ENCODE measurements around the gene FZD1. TPM values are rescaled to one million over a fixed set of nuclear protein-coding genes. Genes with fewer than 3 reads are reported as not detected.

The FZD1 gene
- polyA plus RNA-seq, 3 donors, result 3.6 to 10.1 (median 7.9) TPM

DNA sequence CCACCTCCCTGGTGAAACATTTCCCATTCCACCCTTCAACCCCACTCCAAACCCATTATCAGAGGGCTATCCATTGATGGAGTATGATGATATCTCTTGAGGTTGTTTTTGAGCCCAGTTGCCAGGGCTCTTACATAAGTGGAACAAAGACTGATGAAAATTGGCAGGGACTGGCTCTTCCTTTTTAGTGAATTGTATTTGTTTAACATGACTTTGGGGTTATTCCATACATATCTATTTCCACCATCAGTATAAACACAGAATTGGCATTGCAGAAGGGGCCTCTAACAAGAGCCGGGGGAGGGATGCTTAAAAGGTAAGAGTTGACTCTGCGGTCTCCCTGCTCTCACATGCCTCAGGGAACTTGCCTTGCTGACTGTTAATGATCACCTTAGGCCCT is 28.9 kb downstream of the FZD1 start:
- H3K36me3 ChIP-seq (replicated peaks in 1 of 2; ENCODE audit: control insufficient read depth in 1 of 2, insufficient read depth in 2 of 2, low read length in 2 of 2), result no peaks in the 10 kb centered on the region
- H3K27me3 ChIP-seq (ENCODE audit: control insufficient read depth in 2 of 2, insufficient read depth in 2 of 2, low read length in 2 of 2), result peaks cover 0 to 9% of the 10 kb centered on the region in 2 donors
- H3K27ac ChIP-seq (ENCODE audit: low read depth in 1 of 2, low read length in 2 of 2), result no peak overlapping the region
- TF ChIP-seq, protein P1, sequence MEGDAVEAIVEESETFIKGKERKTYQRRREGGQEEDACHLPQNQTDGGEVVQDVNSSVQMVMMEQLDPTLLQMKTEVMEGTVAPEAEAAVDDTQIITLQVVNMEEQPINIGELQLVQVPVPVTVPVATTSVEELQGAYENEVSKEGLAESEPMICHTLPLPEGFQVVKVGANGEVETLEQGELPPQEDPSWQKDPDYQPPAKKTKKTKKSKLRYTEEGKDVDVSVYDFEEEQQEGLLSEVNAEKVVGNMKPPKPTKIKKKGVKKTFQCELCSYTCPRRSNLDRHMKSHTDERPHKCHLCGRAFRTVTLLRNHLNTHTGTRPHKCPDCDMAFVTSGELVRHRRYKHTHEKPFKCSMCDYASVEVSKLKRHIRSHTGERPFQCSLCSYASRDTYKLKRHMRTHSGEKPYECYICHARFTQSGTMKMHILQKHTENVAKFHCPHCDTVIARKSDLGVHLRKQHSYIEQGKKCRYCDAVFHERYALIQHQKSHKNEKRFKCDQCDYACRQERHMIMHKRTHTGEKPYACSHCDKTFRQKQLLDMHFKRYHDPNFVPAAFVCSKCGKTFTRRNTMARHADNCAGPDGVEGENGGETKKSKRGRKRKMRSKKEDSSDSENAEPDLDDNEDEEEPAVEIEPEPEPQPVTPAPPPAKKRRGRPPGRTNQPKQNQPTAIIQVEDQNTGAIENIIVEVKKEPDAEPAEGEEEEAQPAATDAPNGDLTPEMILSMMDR (IDR thresholded peaks at IDR 0.05), result no peak
- peaks cover 0 to 1% of the 10 kb centered on the region in 2 donors for H3K4me1 ChIP-seq (ENCODE audit: control insufficient read depth in 1 of 2, insufficient read depth in 2 of 2, low read length in 2 of 2)
- DNase-seq, result no peak
- H3K9ac ChIP-seq (ENCODE audit: insufficient read depth, low read length, poor library complexity, severe bottlenecking), result no peak overlapping the region
- H3K27ac Mint-ChIP-seq, result no peak overlapping the region
- H3K4me3 ChIP-seq (replicated peaks in 1 of 3; ENCODE audit: low read depth in 2 of 3, low read length in 3 of 3), result no peak overlapping the region
- no peak overlapping the region for H3K4me3 Mint-ChIP-seq
- intact Hi-C loops (cut with micrococcal nuclease), result no loop called here
- peaks cover 0 to 2% (median 0%) of the 10 kb centered on the region in 7 donors for H3K9me3 Mint-ChIP-seq
- H3K36me3 Mint-ChIP-seq, result no peaks in the 10 kb centered on the region
- H3K4me1 Mint-ChIP-seq, result peaks cover 8% of the 10 kb centered on the region
- H3K9me3 ChIP-seq (replicated peaks in 1 of 2; ENCODE audit: control insufficient read depth in 1 of 2, insufficient read depth in 1 of 2, low read length in 2 of 2), result no peaks in the 10 kb centered on the region
- WGBS (ENCODE audit: insufficient coverage), result no CpG with 5 or more reads among the region's 2 CpGs
- H3K27me3 Mint-ChIP-seq (ENCODE audit: low read depth in 3 of 3), result peaks cover 2 to 6% (median 3%) of the 10 kb centered on the region in 3 donors
- H4K20me1 ChIP-seq (ENCODE audit: insufficient read depth, low read length), result no peaks in the 10 kb centered on the region
- H2AFZ ChIP-seq (ENCODE audit: insufficient read depth, low read depth, low read length, poor library complexity, severe bottlenecking), result no peak overlapping the region
- no peaks in the 10 kb centered on the region for H3K79me2 ChIP-seq (ENCODE audit: insufficient read depth, low read length)
- no peak overlapping the region for H3K4me2 ChIP-seq (replicated peaks; ENCODE audit: extremely low read depth, low read length, poor library complexity, severe bottlenecking)

DNA sequence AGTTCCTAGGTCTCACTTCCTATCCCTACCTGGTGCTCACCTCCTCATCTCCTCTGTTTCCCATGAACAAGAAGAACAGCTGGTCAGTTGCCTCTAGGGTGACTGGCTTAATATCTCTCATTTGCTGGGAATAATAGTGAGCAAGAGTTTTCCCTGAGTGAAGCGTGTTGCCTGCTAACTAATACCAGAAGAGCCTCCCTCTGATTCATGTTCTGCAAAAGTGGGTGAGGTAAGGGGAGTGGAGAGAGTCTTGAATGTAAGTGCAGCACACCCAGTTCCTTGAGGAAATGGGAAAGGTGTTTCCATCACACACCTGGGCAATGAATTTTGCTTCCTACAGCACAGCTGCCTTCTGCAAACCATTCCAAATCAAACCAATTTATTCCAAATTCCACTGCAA is 29.6 kb downstream of the FZD1 start:
- 100% methylated on average over 1 of the region's 1 CpG for WGBS (ENCODE audit: insufficient coverage)
- Histone ChIP-seq H3K79me2 (ENCODE audit: insufficient read depth, low read length) (no peaks in the 10 kb centered on the region), H3K36me3 (replicated peaks in 1 of 2; ENCODE audit: control insufficient read depth in 1 of 2, insufficient read depth in 2 of 2, low read length in 2 of 2) (no peaks in the 10 kb centered on the region), H3K27ac (ENCODE audit: low read depth in 1 of 2, low read length in 2 of 2) (no peak overlapping the region), H3K27me3 (ENCODE audit: control insufficient read depth in 2 of 2, insufficient read depth in 2 of 2, low read length in 2 of 2) (peaks cover 0 to 9% of the 10 kb centered on the region in 2 donors), H4K20me1 (ENCODE audit: insufficient read depth, low read length) (no peaks in the 10 kb centered on the region), H3K4me1 (ENCODE audit: control insufficient read depth in 1 of 2, insufficient read depth in 2 of 2, low read length in 2 of 2) (peaks cover 0 to 5% of the 10 kb centered on the region in 2 donors), H3K9me3 (replicated peaks in 1 of 2; ENCODE audit: control insufficient read depth in 1 of 2, insufficient read depth in 1 of 2, low read length in 2 of 2) (no peaks in the 10 kb centered on the region), H3K4me3 (replicated peaks in 1 of 3; ENCODE audit: low read depth in 2 of 3, low read length in 3 of 3) (no peak overlapping the region), H3K9ac (ENCODE audit: insufficient read depth, low read length, poor library complexity, severe bottlenecking) (no peak overlapping the region), H3K4me2 (replicated peaks; ENCODE audit: extremely low read depth, low read length, poor library complexity, severe bottlenecking) (no peak overlapping the region), H2AFZ (ENCODE audit: insufficient read depth, low read depth, low read length, poor library complexity, severe bottlenecking) (no peak overlapping the region)
- DNase-seq, result no peak
- intact Hi-C loops (cut with micrococcal nuclease), result no loop called here
- H3K9me3 Mint-ChIP-seq, result peaks cover 0 to 2% (median 0%) of the 10 kb centered on the region in 7 donors
- H3K27ac Mint-ChIP-seq, result no peak overlapping the region
- no peak overlapping the region for H3K4me3 Mint-ChIP-seq
- peaks cover 2 to 6% (median 3%) of the 10 kb centered on the region in 3 donors for H3K27me3 Mint-ChIP-seq (ENCODE audit: low read depth in 3 of 3)
- H3K36me3 Mint-ChIP-seq, result no peaks in the 10 kb centered on the region
- H3K4me1 Mint-ChIP-seq, result peaks cover 7% of the 10 kb centered on the region
- TF ChIP-seq, protein P1 (IDR thresholded peaks at IDR 0.05), result no peak

Data from CD14-positive monocyte (primary cell).